ENCODE data around the gene KLK7.

KLK7 gene

DNA sequence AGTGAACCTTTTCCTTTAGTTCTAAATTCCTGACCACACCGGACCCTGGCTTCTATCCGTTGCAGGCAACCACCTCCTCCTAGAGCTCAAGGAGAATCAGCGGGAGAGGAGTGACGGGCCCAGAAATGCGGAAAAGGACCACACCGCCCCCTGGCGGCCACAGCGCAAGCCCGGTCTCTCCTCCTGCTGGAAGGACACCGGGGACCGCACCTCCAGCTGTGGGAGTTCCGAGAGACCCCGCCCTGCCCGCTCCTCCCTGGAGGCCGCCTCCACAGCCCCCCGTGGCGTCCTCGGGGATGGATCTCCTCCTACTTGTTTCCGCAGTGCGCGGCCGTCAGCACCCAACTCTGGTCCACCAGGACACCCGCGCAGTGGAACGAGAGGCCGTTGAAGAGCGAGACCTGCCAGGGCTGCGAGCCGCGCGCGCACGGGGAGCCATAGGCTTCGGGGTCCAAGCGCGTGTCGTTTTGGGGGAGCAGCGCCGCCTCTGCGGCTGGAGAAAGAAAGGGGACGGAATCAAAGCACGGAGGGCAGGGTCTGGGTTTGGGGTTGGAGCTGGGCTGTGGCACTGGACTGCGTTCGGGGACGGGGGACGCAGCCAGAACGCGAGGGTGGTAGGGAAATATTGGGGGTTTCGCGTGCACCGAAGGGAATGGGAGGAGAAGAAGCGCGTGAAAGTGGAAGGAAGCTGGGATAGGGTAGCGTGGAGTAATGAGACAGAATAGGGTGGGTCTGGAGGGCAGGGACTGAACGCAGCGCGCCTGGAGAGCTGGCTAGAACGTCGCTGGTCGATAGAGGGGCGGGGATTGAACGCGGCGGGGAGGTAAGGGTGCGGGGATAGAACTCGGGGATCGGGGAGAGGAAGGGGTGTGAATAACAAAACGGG, 33.3 kb upstream of the KLK7 start:
- Histone ChIP-seq H3K9ac (ENCODE audit: low read length) (no peak overlapping the region), H3K27me3 (replicated peaks; ENCODE audit: insufficient read depth, low read length) (peaks cover 1% of the 10 kb centered on the region), H3F3A (ENCODE audit: insufficient read depth, low read length) (no peaks in the 10 kb centered on the region), H3K27ac (ENCODE audit: low read length) (no peak overlapping the region), H3K4me3 (ENCODE audit: low read length) (no peak overlapping the region), H3K9me2 (replicated peaks; ENCODE audit: insufficient read depth, low read length) (no peaks in the 10 kb centered on the region), H3K36me3 (replicated peaks; ENCODE audit: insufficient read depth, low read length) (no peaks in the 10 kb centered on the region), H3K9me3 (replicated peaks; ENCODE audit: insufficient read depth, low read length) (no peaks in the 10 kb centered on the region), H3K4me1 (ENCODE audit: low read length) (no peaks in the 10 kb centered on the region), H3K4me2 (ENCODE audit: low read depth, low read length) (no peak overlapping the region), H3K79me2 (ENCODE audit: low read length) (no peaks in the 10 kb centered on the region), H2AFZ (ENCODE audit: low read length) (no peak overlapping the region), H4K20me1 (ENCODE audit: insufficient read depth, low read length) (no peaks in the 10 kb centered on the region)
- DNase-seq, result no peak
- TF ChIP-seq EZH2 (optimal IDR thresholded peaks at IDR 0.05; ENCODE audit: low read depth, low read length) (no peak), EZH2phosphoT487 (IDR thresholded peaks at IDR 0.05; ENCODE audit: low read length) (no peak)
- TF ChIP-seq, protein P1, sequence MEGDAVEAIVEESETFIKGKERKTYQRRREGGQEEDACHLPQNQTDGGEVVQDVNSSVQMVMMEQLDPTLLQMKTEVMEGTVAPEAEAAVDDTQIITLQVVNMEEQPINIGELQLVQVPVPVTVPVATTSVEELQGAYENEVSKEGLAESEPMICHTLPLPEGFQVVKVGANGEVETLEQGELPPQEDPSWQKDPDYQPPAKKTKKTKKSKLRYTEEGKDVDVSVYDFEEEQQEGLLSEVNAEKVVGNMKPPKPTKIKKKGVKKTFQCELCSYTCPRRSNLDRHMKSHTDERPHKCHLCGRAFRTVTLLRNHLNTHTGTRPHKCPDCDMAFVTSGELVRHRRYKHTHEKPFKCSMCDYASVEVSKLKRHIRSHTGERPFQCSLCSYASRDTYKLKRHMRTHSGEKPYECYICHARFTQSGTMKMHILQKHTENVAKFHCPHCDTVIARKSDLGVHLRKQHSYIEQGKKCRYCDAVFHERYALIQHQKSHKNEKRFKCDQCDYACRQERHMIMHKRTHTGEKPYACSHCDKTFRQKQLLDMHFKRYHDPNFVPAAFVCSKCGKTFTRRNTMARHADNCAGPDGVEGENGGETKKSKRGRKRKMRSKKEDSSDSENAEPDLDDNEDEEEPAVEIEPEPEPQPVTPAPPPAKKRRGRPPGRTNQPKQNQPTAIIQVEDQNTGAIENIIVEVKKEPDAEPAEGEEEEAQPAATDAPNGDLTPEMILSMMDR (IDR thresholded peaks at IDR 0.05; ENCODE audit: low read length), result no peak

DNA sequence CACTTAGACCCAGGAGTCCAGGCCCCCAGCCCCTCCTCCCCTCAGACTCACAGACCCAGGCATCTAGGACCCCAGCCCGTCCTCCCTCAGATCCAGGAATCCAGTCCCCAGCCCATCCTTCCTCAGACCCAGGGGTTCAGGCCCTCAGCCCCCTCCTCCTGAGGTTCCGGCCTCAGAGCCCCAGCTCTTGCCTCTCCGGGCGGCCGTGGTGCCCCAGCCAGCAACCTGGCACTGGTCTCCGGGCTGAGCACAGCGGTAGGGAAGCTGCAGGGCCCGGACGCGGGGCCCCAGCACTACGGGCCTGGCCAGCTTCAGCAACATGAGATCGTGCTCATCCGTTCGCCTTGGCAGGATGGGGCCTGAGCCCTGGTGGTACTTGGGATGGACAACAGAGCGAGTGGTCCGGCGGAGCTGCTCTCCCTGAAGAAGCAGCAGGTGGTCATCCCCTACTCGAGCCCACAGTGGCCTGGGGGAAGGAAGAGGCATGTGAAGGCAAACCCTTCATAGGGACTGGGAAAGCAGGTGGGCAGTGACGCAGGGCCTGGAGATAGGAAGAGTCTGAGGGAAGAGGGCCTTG, 32.1 kb upstream of the KLK7 start:
- Histone ChIP-seq H3K4me1 (ENCODE audit: low read length) (no peaks in the 10 kb centered on the region), H3K27me3 (replicated peaks; ENCODE audit: insufficient read depth, low read length) (no peaks in the 10 kb centered on the region), H3K9ac (ENCODE audit: low read length) (no peak overlapping the region), H3K4me2 (ENCODE audit: low read depth, low read length) (no peak overlapping the region), H3K27ac (ENCODE audit: low read length) (no peak overlapping the region), H3K79me2 (ENCODE audit: low read length) (no peaks in the 10 kb centered on the region), H3K36me3 (replicated peaks; ENCODE audit: insufficient read depth, low read length) (no peaks in the 10 kb centered on the region), H4K20me1 (ENCODE audit: insufficient read depth, low read length) (no peaks in the 10 kb centered on the region), H3K4me3 (ENCODE audit: low read length) (no peak overlapping the region), H3K9me3 (replicated peaks; ENCODE audit: insufficient read depth, low read length) (no peaks in the 10 kb centered on the region), H3F3A (ENCODE audit: insufficient read depth, low read length) (no peaks in the 10 kb centered on the region), H2AFZ (ENCODE audit: low read length) (no peak overlapping the region), H3K9me2 (replicated peaks; ENCODE audit: insufficient read depth, low read length) (no peaks in the 10 kb centered on the region)
- TF ChIP-seq EZH2phosphoT487 (IDR thresholded peaks at IDR 0.05; ENCODE audit: low read length) (no peak), EZH2 (optimal IDR thresholded peaks at IDR 0.05; ENCODE audit: low read depth, low read length) (no peak)
- TF ChIP-seq, protein P1 (IDR thresholded peaks at IDR 0.05; ENCODE audit: low read length), result no peak
- no peak for DNase-seq

DNA sequence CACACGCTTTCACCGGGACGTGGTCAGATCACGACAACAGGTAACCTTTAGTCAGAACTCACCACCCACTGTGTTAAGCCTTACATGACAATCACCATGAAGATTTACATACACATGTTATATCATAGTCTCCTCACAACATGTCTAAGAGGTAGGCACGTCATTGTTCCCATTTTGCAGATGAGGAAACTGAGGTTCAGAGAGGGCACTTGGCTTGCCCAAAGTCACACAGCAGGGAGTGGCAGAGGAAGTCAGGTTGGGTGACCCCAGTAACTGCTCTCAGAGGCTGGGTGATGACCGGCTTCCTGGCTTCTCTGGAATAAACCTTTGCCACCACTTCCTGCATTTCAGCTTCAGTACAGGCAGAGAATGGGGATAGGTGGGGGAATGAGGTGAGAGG, 30.5 kb upstream of the KLK7 start:
- no peaks in the 10 kb centered on the region for H3F3A ChIP-seq (ENCODE audit: insufficient read depth, low read length)
- H3K27me3 ChIP-seq (replicated peaks; ENCODE audit: insufficient read depth, low read length), result no peaks in the 10 kb centered on the region

More for the DNA sequence above, 30.5 kb upstream of the KLK7 start:
- no peak for TF ChIP-seq EZH2 (optimal IDR thresholded peaks at IDR 0.05; ENCODE audit: low read depth, low read length)
- TF ChIP-seq EZH2phosphoT487 (IDR thresholded peaks at IDR 0.05; ENCODE audit: low read length), result no peak
- TF ChIP-seq, protein P1 (IDR thresholded peaks at IDR 0.05; ENCODE audit: low read length), result no peak
- no peak overlapping the region for H3K9ac ChIP-seq (ENCODE audit: low read length)
- H3K27ac ChIP-seq (ENCODE audit: low read length), result no peak overlapping the region
- H3K4me1 ChIP-seq (ENCODE audit: low read length), result no peaks in the 10 kb centered on the region
- no peaks in the 10 kb centered on the region for H3K79me2 ChIP-seq (ENCODE audit: low read length)
- no peaks in the 10 kb centered on the region for H3K9me3 ChIP-seq (replicated peaks; ENCODE audit: insufficient read depth, low read length)
- H3K9me2 ChIP-seq (replicated peaks; ENCODE audit: insufficient read depth, low read length), result no peaks in the 10 kb centered on the region
- no peak overlapping the region for H2AFZ ChIP-seq (ENCODE audit: low read length)
- no peak for DNase-seq
- H4K20me1 ChIP-seq (ENCODE audit: insufficient read depth, low read length), result no peaks in the 10 kb centered on the region
- H3K36me3 ChIP-seq (replicated peaks; ENCODE audit: insufficient read depth, low read length), result no peaks in the 10 kb centered on the region
- H3K4me3 ChIP-seq (ENCODE audit: low read length), result no peak overlapping the region
- H3K4me2 ChIP-seq (ENCODE audit: low read depth, low read length), result no peak overlapping the region
